ENCODE data around the gene BAX. TPM values are rescaled to one million over a fixed set of nuclear protein-coding genes. Genes with fewer than 3 reads are reported as not detected.

BAX gene
- total and polyA plus RNA-seq, 2 of the 13 experiments (the other 11 are each of a cell fraction or from before 2014, with no cell fraction given) = 139 to 176 TPM

DNA sequence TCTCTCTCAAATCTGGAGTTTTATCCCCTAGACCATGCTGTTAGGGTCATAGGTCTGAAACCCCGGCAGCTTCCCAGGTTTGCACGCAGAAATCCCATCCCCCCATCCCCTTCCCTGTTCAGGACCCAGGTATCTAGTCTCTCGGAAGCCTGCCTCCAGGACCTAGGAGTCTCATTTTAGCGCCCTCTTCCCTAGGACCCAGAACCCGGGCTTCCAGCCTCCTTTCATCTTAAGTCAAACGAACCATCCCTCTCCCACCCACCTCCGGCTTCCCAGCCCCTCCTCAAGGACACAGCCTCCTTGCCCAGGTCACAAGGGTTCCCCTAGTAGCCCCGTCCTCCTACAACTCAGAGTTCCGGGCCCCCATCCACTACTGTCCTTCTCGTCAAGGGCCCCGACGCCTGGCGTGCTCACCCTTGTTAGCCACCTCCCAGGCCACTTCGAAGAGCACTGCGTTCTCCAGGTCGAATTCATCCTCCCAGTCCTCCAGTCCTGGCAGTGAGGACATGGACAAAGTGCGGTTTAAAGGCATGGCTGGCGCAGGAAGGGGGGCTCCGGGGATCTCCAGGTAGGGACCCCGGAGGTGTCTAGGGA is 38.0 kb downstream of the BAX start:
- Histone ChIP-seq H4K20me1 (ENCODE audit: insufficient read depth, low read length) (no peaks in the 10 kb centered on the region), H3K27me3 (ENCODE audit: control insufficient read depth in 1 of 2, insufficient read depth in 2 of 2, low read length in 2 of 2) (no peaks in the 10 kb centered on the region; a peak in 1 of 5 replicates), H3K4me1 (ENCODE audit: insufficient read depth, low read length) (peaks cover 39% of the 10 kb centered on the region), H3K4me3 (replicated peaks in 1 of 3; ENCODE audit: insufficient read depth in 1 of 3, low read depth in 2 of 3, low read length in 3 of 3) (peak overlapping the region; percentile 82 to 98 (median 93)), H3K79me2 (ENCODE audit: insufficient read depth, low read length) (peaks cover 55% of the 10 kb centered on the region), H3K4me2 (ENCODE audit: low read depth, low read length) (peak overlapping the region; percentile 93), H3K36me3 (replicated peaks in 1 of 2; ENCODE audit: control insufficient read depth in 1 of 2, insufficient read depth in 2 of 2, low read length in 2 of 2) (peaks cover 8 to 15% of the 10 kb centered on the region in 2 experiments; a peak in 4 of 5 replicates), H2AFZ (ENCODE audit: low read length) (peak overlapping the region; percentile 29), H3K9ac (ENCODE audit: insufficient read depth, low read depth, low read length) (peak overlapping the region; percentile 85), H3K27ac (ENCODE audit: extremely low read length, insufficient read depth, low read length) (peak overlapping the region; percentile 78), H3K9me3 (ENCODE audit: low read length) (no peaks in the 10 kb centered on the region)
- FAIRE-seq (no peak), ATAC-seq (peak; percentile 26), DNase-seq (ENCODE audit: low spot score) (no peak)
- ChIA-PET CTCF (ENCODE audit: low intra/inter-chr PET ratio, low total read pairs) (no interaction called here), POLR2A (interaction anchor here (0.9 to 3.7 kb wide), 23 partner anchors 8 to 684 kb away, joined by 3 to 57 read pairs (median 9); partner anchors contain the start of genes BAX, FTL, NUCB1 and PPP1R15A)
- under 1% methylated on average over 18 of the region's 20 CpGs for WGBS (ENCODE audit: low lambda C conversion rate)
- BruUV-seq (replicated peaks) = TSS peak; percentile 55
- intact Hi-C loops (cut with micrococcal nuclease; ENCODE audit: unreplicated experiment) = no loop called here
- in situ Hi-C loops (cut with HindIII; ENCODE audit: extremely low pct_ligation_motif_present, low pct_unique_long_range_greater_than_20kb) = no loop called here
- TF ChIP-seq ZNF30 (CRISPR knock-in tag; IDR thresholded peaks at IDR 0.05) (no peak), SNAPC2 (CRISPR knock-in tag; IDR thresholded peaks at IDR 0.05) (peak; percentile 30; the same call in 1 of the 2 replicates), ZNF772 (CRISPR knock-in tag; IDR thresholded peaks at IDR 0.05) (peak; percentile 76; the same call in 1 of the 2 replicates), GFI1 (CRISPR knock-in tag; IDR thresholded peaks at IDR 0.05; ENCODE audit: borderline replicate concordance) (peak; percentile 59; the same call in 1 of the 2 replicates), ZFP41 (CRISPR knock-in tag; IDR thresholded peaks at IDR 0.05; ENCODE audit: borderline replicate concordance) (0 out of 2 replicates have a peak, but pooled peaks have one; percentile 74), ZNF550 (CRISPR knock-in tag; IDR thresholded peaks at IDR 0.05; ENCODE audit: borderline replicate concordance) (0 out of 2 replicates have a peak, but pooled peaks have one; percentile 44), ZNF292 (CRISPR knock-in tag; IDR thresholded peaks at IDR 0.05; ENCODE audit: borderline replicate concordance, low read depth) (no peak), ZNF44 (CRISPR knock-in tag; IDR thresholded peaks at IDR 0.05) (no peak), IRF2 (CRISPR knock-in tag; IDR thresholded peaks at IDR 0.05) (no peak), ISX (CRISPR knock-in tag; conservative IDR thresholded peaks at IDR 0.05) (no peak), SRY (CRISPR knock-in tag; IDR thresholded peaks at IDR 0.05) (peak; percentile 64; the same call in 1 of the 2 replicates), MED8 (CRISPR knock-in tag; IDR thresholded peaks at IDR 0.05; ENCODE audit: insufficient replicate concordance) (peak; percentile 18), YEATS4 (CRISPR knock-in tag; IDR thresholded peaks at IDR 0.05; ENCODE audit: borderline replicate concordance) (peak; percentile 6; the same call in 1 of the 2 replicates), ZNF333 (CRISPR knock-in tag; IDR thresholded peaks at IDR 0.05; ENCODE audit: borderline replicate concordance) (0 out of 2 replicates have a peak, but pooled peaks have one; percentile 12), NKX3-1 (CRISPR knock-in tag; IDR thresholded peaks at IDR 0.05) (no peak), HES4 (CRISPR knock-in tag; IDR thresholded peaks at IDR 0.05; ENCODE audit: borderline replicate concordance) (0 out of 2 replicates have a peak, but pooled peaks have one; percentile 22)
- TF ChIP-seq, protein P1, sequence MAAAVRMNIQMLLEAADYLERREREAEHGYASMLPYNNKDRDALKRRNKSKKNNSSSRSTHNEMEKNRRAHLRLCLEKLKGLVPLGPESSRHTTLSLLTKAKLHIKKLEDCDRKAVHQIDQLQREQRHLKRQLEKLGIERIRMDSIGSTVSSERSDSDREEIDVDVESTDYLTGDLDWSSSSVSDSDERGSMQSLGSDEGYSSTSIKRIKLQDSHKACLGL (CRISPR knock-in tag; IDR thresholded peaks at IDR 0.05) = peak; percentile 20; the same call in 1 of the 2 replicates
- TF ChIP-seq, protein P2, sequence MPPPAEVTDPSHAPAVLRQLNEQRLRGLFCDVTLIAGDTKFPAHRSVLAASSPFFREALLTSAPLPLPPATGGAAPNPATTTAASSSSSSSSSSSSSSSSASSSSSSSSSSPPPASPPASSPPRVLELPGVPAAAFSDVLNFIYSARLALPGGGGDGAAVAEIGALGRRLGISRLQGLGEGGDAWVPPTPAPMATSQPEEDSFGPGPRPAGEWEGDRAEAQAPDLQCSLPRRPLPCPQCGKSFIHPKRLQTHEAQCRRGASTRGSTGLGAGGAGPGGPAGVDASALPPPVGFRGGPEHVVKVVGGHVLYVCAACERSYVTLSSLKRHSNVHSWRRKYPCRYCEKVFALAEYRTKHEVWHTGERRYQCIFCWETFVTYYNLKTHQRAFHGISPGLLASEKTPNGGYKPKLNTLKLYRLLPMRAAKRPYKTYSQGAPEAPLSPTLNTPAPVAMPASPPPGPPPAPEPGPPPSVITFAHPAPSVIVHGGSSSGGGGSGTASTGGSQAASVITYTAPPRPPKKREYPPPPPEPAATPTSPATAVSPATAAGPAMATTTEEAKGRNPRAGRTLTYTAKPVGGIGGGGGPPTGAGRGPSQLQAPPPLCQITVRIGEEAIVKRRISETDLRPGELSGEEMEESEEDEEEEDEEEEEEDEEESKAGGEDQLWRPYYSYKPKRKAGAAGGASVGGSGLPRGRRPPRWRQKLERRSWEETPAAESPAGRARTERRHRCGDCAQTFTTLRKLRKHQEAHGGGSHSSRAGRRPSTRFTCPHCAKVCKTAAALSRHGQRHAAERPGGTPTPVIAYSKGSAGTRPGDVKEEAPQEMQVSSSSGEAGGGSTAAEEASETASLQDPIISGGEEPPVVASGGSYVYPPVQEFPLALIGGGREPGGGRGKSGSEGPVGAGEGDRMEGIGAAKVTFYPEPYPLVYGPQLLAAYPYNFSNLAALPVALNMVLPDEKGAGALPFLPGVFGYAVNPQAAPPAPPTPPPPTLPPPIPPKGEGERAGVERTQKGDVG (CRISPR knock-in tag; IDR thresholded peaks at IDR 0.05; ENCODE audit: borderline replicate concordance) = peak; percentile 64; the same call in 1 of the 2 replicates
- TF ChIP-seq, protein P3, sequence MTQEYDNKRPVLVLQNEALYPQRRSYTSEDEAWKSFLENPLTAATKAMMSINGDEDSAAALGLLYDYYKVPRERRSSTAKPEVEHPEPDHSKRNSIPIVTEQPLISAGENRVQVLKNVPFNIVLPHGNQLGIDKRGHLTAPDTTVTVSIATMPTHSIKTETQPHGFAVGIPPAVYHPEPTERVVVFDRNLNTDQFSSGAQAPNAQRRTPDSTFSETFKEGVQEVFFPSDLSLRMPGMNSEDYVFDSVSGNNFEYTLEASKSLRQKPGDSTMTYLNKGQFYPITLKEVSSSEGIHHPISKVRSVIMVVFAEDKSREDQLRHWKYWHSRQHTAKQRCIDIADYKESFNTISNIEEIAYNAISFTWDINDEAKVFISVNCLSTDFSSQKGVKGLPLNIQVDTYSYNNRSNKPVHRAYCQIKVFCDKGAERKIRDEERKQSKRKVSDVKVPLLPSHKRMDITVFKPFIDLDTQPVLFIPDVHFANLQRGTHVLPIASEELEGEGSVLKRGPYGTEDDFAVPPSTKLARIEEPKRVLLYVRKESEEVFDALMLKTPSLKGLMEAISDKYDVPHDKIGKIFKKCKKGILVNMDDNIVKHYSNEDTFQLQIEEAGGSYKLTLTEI (CRISPR knock-in tag; conservative IDR thresholded peaks at IDR 0.05) = no peak
